Choroid plexus epithelial cell (primary cell): ENCODE data around the gene EPHX1.

Experiments
- DNase-seq: peaks from one replicate; pipeline ENCODE4 v3.0.0-alpha.2; 2010; ENCODE audit warnings: low read depth
- H3K4me3 ChIP-seq: 2 replicates; pipeline ENCODE4 v1.5.1; 2011; ENCODE audit warnings: low read depth, mild to moderate bottlenecking, control low read depth, low read length, moderate library complexity
- CTCF ChIP-seq: conservative IDR thresholded peaks from 2 replicates; pipeline ENCODE4 v1.5.1; 2011; ENCODE audit warnings: low read depth, mild to moderate bottlenecking, control low read depth, inconsistent platforms, low read length, moderate library complexity

EPHX1 gene

GRCh38 chr1:225852413-225853124 lies 42.6 kb downstream of the EPHX1 start:
- DNase-seq, result no peak
- no peak for TF ChIP-seq CTCF
- no peak overlapping the region for H3K4me3 ChIP-seq

- no peak overlapping the region for H3K4me3 ChIP-seq
- no peak for TF ChIP-seq CTCF
Measured at GRCh38 chr1:225853441-225853840, 43.5 kb downstream of the EPHX1 start.

GRCh38 chr1:225855503-225856300 lies 45.8 kb downstream of the EPHX1 start:
- TF ChIP-seq CTCF, result peak; percentile 4
- H3K4me3 ChIP-seq, result no peak overlapping the region
- DNase-seq, result no peak

More at GRCh38 chr1:225853441-225853840, 43.5 kb downstream of the EPHX1 start:
- no peak for DNase-seq

- H3K4me3 ChIP-seq, result no peak overlapping the region
- TF ChIP-seq CTCF, result no peak
- DNase-seq, result no peak
Measured at GRCh38 chr1:225857256-225857655, 47.3 kb downstream of the EPHX1 start.

GRCh38 chr1:225859151-225859550 lies 49.2 kb downstream of the EPHX1 start:
- no peak for DNase-seq
- no peak for TF ChIP-seq CTCF
- no peak overlapping the region for H3K4me3 ChIP-seq

GRCh38 chr1:225860107-225860506 lies 50.2 kb downstream of the EPHX1 start:
- no peak for DNase-seq
- no peak for TF ChIP-seq CTCF
- no peak overlapping the region for H3K4me3 ChIP-seq
